ENCODE measurements around the gene NHERF2. TPM values are rescaled to one million over a fixed set of nuclear protein-coding genes. Genes with fewer than 3 reads are reported as not detected.

The NHERF2 gene
- total RNA-seq, 2 donors from 2014 or later, result 64.0 to 77.9 TPM

DNA sequence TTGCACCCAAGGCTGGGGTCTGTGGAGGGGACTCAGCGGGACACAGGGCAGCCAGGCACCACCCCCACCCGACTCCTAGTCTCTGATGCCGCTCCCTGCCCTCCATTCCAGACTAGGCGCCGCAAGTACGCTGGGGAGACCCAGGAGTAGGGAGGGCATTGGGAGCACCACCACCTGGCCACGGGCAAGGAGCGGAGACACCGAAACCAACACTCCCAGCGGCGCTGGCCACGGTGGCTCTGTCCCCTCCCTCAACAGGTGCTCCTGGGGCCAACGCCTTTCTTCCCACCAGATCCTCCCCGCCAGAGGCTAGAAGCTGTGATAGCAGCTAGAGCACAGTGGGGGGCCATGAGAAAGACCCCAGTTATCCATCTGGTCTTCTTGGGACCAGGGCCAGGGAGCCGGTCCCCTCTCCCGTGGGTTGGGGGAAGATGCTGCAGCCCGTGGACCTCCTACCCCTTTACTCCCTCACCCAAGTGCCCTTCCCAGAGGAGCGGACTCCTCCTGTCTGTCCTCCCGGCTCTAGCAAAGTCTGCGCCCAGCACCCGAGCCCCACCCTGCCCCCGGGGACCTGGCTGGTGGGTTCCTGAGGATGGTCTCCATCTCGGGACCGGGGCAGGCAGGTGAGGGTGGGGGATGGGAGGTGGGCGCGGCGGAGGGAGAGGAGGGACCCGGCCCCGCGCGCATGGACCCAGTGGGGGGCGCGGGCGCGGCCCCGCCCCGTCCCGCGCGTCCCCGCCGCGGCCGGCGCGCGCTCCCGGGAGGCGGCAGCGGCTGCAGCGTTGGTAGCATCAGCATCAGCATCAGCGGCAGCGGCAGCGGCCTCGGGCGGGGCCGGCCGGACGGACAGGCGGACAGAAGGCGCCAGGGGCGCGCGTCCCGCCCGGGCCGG, 37.2 kb upstream of the NHERF2 start, which contains the start of gene SYNGR3:
TSS of gene SYNGR3 (plus strand) at position 762 of the 892 bp plus-strand sequence. CDS start 133 bp downstream, outside the sequence.
- Histone ChIP-seq H3K27me3 (peaks cover 23% of the 10 kb centered on the region), H3K4me3 (peak within 1 kb of the TSS; percentile 8), H3K9me3 (no peaks in the 10 kb centered on the region), H3K27ac (no peak within 1 kb of the TSS), H3K4me1 (peaks cover 28% of the 10 kb centered on the region), H3K36me3 (peaks cover 5% of the 10 kb centered on the region), H3K9ac (ENCODE audit: low read depth in 2 of 2, low read length in 2 of 2) (peak within 1 kb of the TSS; percentile 73 to 78)
- peak; percentile 44 for DNase-seq
- TF ChIP-seq, protein P1, sequence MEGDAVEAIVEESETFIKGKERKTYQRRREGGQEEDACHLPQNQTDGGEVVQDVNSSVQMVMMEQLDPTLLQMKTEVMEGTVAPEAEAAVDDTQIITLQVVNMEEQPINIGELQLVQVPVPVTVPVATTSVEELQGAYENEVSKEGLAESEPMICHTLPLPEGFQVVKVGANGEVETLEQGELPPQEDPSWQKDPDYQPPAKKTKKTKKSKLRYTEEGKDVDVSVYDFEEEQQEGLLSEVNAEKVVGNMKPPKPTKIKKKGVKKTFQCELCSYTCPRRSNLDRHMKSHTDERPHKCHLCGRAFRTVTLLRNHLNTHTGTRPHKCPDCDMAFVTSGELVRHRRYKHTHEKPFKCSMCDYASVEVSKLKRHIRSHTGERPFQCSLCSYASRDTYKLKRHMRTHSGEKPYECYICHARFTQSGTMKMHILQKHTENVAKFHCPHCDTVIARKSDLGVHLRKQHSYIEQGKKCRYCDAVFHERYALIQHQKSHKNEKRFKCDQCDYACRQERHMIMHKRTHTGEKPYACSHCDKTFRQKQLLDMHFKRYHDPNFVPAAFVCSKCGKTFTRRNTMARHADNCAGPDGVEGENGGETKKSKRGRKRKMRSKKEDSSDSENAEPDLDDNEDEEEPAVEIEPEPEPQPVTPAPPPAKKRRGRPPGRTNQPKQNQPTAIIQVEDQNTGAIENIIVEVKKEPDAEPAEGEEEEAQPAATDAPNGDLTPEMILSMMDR (IDR thresholded peaks at IDR 0.05), result no peak
- intact Hi-C loops (cut with DNase I), result no loop called here

DNA sequence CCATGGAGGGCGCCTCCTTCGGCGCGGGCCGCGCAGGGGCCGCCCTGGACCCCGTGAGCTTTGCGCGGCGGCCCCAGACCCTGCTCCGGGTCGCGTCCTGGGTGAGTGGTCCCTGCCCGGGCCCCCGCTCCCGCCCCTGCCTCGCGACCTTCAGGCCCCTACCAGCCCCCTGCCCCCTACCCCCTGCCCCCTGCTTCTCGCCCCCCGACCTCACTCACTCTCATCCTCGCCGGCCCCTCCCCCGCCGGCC, 36.7 kb upstream of the NHERF2 start:
- TF ChIP-seq, protein P1 (IDR thresholded peaks at IDR 0.05), result no peak
- no peak overlapping the region for H3K27ac ChIP-seq
- peaks cover 5% of the 10 kb centered on the region for H3K36me3 ChIP-seq
- H3K4me3 ChIP-seq, result peak overlapping the region; percentile 8
- peaks cover 24% of the 10 kb centered on the region for H3K4me1 ChIP-seq
- peaks cover 23% of the 10 kb centered on the region for H3K27me3 ChIP-seq
- no peak for DNase-seq
- no peaks in the 10 kb centered on the region for H3K9me3 ChIP-seq
- H3K9ac ChIP-seq (ENCODE audit: low read depth in 2 of 2, low read length in 2 of 2), result no peak overlapping the region
- intact Hi-C loops (cut with DNase I), result no loop called here

DNA sequence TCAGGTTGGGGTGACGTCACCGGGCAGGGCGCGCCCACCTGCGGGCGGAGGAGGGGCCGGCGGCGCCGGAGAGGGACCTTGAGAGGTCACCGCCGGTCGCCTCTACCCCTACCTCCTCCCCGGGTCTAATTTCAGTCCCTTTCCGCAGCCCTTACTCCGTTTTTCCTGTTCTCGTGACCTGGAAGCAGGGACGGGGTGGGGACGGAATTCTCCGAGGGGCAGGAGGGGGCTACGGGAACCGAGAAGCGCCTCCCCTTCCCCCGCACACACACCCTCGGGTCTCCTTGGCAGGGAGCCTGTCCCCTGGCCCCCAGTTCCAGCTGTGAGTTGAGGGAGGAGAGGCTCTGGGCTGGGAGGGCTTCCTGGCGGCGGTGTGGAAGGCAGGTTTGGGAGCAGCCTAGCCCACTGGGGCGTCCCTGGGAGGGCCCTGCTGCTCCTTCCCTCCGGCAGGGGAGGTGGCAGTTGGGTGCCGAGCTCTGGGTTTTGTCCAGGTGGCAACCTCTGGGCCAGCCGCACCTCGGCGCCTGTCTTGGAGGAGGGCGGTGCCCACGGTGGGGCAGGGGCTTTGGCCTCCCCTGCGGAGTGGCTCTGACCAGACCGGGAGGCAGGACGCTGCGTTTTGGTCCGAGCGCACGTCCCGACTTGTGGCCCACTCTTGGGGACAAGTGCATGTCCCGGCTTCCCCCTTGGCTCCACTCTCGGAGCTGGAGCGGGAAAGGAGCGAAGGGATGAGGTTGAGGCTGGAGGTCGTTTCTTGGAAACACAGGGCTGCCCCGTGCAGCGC, 36.2 kb upstream of the NHERF2 start:
- intact Hi-C loops (cut with DNase I), result no loop called here
- DNase-seq, result peak; percentile 68
- Histone ChIP-seq H3K27ac (no peak overlapping the region), H3K4me3 (peak overlapping the region; percentile 8), H3K4me1 (peaks cover 21% of the 10 kb centered on the region), H3K27me3 (peaks cover 23% of the 10 kb centered on the region), H3K36me3 (peaks cover 5% of the 10 kb centered on the region), H3K9me3 (no peaks in the 10 kb centered on the region), H3K9ac (ENCODE audit: low read depth in 2 of 2, low read length in 2 of 2) (peak overlapping the region; percentile 73 to 78)
- TF ChIP-seq, protein P1 (IDR thresholded peaks at IDR 0.05), result no peak

DNA sequence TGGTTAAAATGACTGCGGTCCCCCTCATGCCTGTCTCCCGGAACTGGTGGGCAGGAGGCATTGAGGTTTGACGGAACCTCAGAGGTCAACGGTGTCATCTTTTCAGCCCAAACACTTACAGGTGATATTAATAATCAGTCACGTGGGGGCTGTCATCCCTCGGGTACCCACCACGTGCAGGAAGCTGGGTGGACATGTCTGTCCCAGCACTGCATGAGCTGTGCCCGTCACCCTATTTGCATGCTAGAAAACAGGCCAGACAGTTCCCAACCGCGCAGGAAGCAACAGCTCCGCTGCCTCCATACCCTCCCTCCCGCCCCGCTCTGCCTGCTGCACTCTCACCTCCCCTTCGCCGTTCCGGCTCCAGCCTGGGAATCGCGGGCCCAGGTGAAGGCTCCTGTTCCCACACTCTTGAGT, 35.6 kb upstream of the NHERF2 start:
- intact Hi-C loops (cut with DNase I), result no loop called here
- peaks cover 4% of the 10 kb centered on the region for H3K36me3 ChIP-seq
- peaks cover 23% of the 10 kb centered on the region for H3K27me3 ChIP-seq
- DNase-seq, result peak; percentile 56
- peak overlapping the region; percentile 23 for H3K4me3 ChIP-seq
- peak overlapping the region in 1 of 2 donors; percentile 73 for H3K9ac ChIP-seq (ENCODE audit: low read depth in 2 of 2, low read length in 2 of 2)
- H3K9me3 ChIP-seq, result no peaks in the 10 kb centered on the region
- H3K4me1 ChIP-seq, result peaks cover 16% of the 10 kb centered on the region
- peak overlapping the region; percentile 59 for H3K27ac ChIP-seq
- TF ChIP-seq, protein P1 (IDR thresholded peaks at IDR 0.05), result no peak

DNA sequence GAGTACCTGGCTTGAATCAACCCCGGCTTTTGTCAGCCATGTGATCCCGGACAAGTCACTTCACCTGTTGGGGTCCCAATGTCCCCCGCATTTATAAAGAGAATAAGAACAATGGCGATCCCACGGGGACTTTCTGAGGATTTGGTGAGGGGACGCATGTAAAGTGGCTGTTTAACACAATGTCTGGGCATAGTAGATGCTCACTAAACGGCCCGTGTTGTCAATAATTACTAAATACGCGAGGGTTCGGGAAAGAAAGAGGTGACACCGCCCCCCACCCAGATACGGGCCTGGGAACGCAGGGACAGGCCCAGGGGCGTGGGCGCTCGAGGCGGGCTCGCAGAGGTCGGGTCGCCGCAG, 35.1 kb upstream of the NHERF2 start:
- no peaks in the 10 kb centered on the region for H3K9me3 ChIP-seq
- H3K36me3 ChIP-seq, result no peaks in the 10 kb centered on the region
- no peak for DNase-seq
- intact Hi-C loops (cut with DNase I), result no loop called here
- H3K27me3 ChIP-seq, result peaks cover 23% of the 10 kb centered on the region
- TF ChIP-seq, protein P1 (IDR thresholded peaks at IDR 0.05), result no peak
- H3K4me3 ChIP-seq, result peak overlapping the region; percentile 23
- H3K27ac ChIP-seq, result peak overlapping the region; percentile 59
- H3K4me1 ChIP-seq, result peaks cover 16% of the 10 kb centered on the region
- H3K9ac ChIP-seq (ENCODE audit: low read depth in 2 of 2, low read length in 2 of 2), result peak overlapping the region in 1 of 2 donors; percentile 66

Measured in colonic mucosa (tissue), 4 donors.